MM.1S (cell line): ENCODE results near the gene ASCC3.

Experiments used
- DNase-seq: peaks from one replicate; pipeline ENCODE4 v3.0.0-alpha.2; 2015
- H2AFZ ChIP-seq: fragments of 300-600 bp; sonication (generic); 2 replicates; pipeline ENCODE4 v1.6.0; 2016; ENCODE audit warnings: antibody characterized with exemption, low read length
- H3F3A ChIP-seq: fragments of 300-600 bp; sonication (generic); 2 replicates; pipeline ENCODE4 v1.6.1; 2016; ENCODE audit warnings: mild to moderate bottlenecking, antibody characterized with exemption, low read length, moderate library complexity, mixed read lengths; ENCODE audit not compliant: insufficient read depth
- H3K27ac ChIP-seq: fragments of 300-600 bp; sonication (generic); 2 replicates; pipeline ENCODE4 v1.5.1; 2016; ENCODE audit warnings: mild to moderate bottlenecking, low read length
- H3K27me3 ChIP-seq: fragments of 300-600 bp; sonication (generic); replicated peaks from 2 replicates; pipeline ENCODE4 v1.6.0; 2016; ENCODE audit warnings: low read length; ENCODE audit not compliant: insufficient read depth
- H3K36me3 ChIP-seq: fragments of 300-600 bp; sonication (generic); replicated peaks from 2 replicates; pipeline ENCODE4 v1.6.1; 2016; ENCODE audit warnings: mild to moderate bottlenecking, low read length, mixed read lengths; ENCODE audit not compliant: insufficient read depth
- H3K4me1 ChIP-seq: fragments of 300-600 bp; sonication (generic); 2 replicates; pipeline ENCODE4 v1.6.1; 2016; ENCODE audit warnings: low read length, mixed read lengths
- H3K4me2 ChIP-seq: fragments of 300-600 bp; sonication (generic); 2 replicates; pipeline ENCODE4 v1.6.0; 2016; ENCODE audit warnings: low read depth, low read length
- H3K4me3 ChIP-seq: fragments of 300-600 bp; sonication (generic); 2 replicates; pipeline ENCODE4 v1.5.1; 2016; ENCODE audit warnings: low read length, mixed read lengths
- H3K79me2 ChIP-seq: fragments of 300-600 bp; sonication (generic); 2 replicates; pipeline ENCODE4 v1.6.1; 2016; ENCODE audit warnings: mixed run types, low read length, mixed read lengths
- H3K9ac ChIP-seq: fragments of 300-600 bp; sonication (generic); 2 replicates; pipeline ENCODE4 v1.6.1; 2016; ENCODE audit warnings: low read length, mixed read lengths
- H3K9me2 ChIP-seq: fragments of 300-600 bp; sonication (generic); replicated peaks from 2 replicates; pipeline ENCODE4 v1.6.1; 2016; ENCODE audit warnings: mild to moderate bottlenecking, low read length, mixed read lengths; ENCODE audit not compliant: insufficient read depth
- H3K9me3 ChIP-seq: fragments of 300-600 bp; sonication (generic); replicated peaks from 2 replicates; pipeline ENCODE4 v1.6.1; 2016; ENCODE audit warnings: mild to moderate bottlenecking, low read length, mixed read lengths; ENCODE audit not compliant: insufficient read depth
- H4K20me1 ChIP-seq: fragments of 300-600 bp; sonication (generic); 2 replicates; pipeline ENCODE4 v1.6.1; 2016; ENCODE audit warnings: mild to moderate bottlenecking, low read length, moderate library complexity, mixed read lengths; ENCODE audit not compliant: insufficient read depth
- CTCF ChIP-seq: fragments of 300-600 bp; sonication (generic); IDR thresholded peaks from 2 replicates; pipeline ENCODE4 v1.5.1; 2016; ENCODE audit warnings: antibody characterized with exemption, low read length, mixed read lengths
- EZH2 ChIP-seq: fragments of 300-600 bp; sonication (generic); optimal IDR thresholded peaks from 2 replicates; pipeline ENCODE3; 2017; ENCODE audit warnings: low read depth, mild to moderate bottlenecking, antibody characterized with exemption, low read length, mixed read lengths
- EZH2phosphoT487 ChIP-seq: fragments of 300-600 bp; sonication (generic); IDR thresholded peaks from 2 replicates; pipeline ENCODE4 v1.6.1; 2018; ENCODE audit warnings: antibody characterized with exemption, low read length

Gene ASCC3

DNA sequence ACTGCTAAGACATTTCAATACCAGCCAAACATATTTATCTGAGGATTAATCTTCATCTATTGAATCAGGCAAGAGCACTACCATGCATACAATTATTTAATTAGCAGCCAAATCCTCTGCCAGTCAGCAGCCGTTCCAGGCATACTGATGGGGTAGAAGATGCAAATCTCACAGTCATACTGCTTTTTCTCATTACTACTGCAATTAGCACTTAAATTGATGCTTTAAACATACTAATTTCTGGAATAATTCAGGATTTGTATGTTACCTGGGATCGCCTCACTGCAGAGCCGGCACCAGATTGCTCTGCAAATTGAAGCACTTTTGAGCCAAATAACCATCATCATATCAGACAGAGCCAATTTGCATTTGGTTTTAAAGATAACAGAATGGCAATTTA lies 366.5 kb downstream of the ASCC3 start:
- TF ChIP-seq EZH2 (no peak), CTCF (no peak), EZH2phosphoT487 (no peak)
- DNase-seq, result no peak

GRCh38 chr6:100512203-100512862 lies 368.8 kb downstream of the ASCC3 start:
- DNase-seq, result no peak
- no peak overlapping the region for H3K9ac ChIP-seq
- H3K27me3 ChIP-seq, result no peaks in the 10 kb centered on the region

More for the DNA sequence above, 366.5 kb downstream of the ASCC3 start:
- H3K4me2 ChIP-seq, result no peak overlapping the region
- no peaks in the 10 kb centered on the region for H3K36me3 ChIP-seq
- H3F3A ChIP-seq, result no peaks in the 10 kb centered on the region
- H3K79me2 ChIP-seq, result no peaks in the 10 kb centered on the region
- H3K4me1 ChIP-seq, result no peaks in the 10 kb centered on the region
- H3K9me3 ChIP-seq, result no peaks in the 10 kb centered on the region
- H3K9me2 ChIP-seq, result no peaks in the 10 kb centered on the region
- H3K4me3 ChIP-seq, result no peak overlapping the region
- H3K27ac ChIP-seq, result no peak overlapping the region
- H3K27me3 ChIP-seq, result no peaks in the 10 kb centered on the region
- H2AFZ ChIP-seq, result no peak overlapping the region
- H4K20me1 ChIP-seq, result no peaks in the 10 kb centered on the region
- H3K9ac ChIP-seq, result no peak overlapping the region

DNA sequence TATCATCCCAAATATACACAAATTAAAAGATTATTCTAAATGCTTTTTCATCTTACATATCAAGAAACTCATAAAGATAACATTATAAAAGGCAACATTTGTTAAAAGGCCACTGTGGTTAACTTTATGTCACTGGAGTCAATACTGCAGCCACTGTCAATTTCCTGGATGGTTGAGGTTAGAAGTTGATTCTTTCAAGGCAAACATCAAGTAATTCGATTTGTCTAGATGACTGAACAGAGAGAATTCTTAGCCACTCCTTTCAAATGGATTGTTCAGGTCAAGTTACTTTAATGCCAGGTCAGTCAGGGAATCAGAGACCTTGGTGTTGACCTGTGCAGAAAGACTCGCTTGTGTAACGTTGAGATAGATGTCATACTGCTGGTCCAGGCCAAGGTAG lies 372.0 kb downstream of the ASCC3 start:
- no peaks in the 10 kb centered on the region for H3K27me3 ChIP-seq
- no peak overlapping the region for H3K4me3 ChIP-seq
- no peaks in the 10 kb centered on the region for H3F3A ChIP-seq
- no peak for TF ChIP-seq EZH2
- TF ChIP-seq EZH2phosphoT487, result no peak
- TF ChIP-seq CTCF, result no peak
- H3K4me1 ChIP-seq, result no peaks in the 10 kb centered on the region
- H3K9me3 ChIP-seq, result no peaks in the 10 kb centered on the region
- no peak overlapping the region for H3K27ac ChIP-seq
- no peak for DNase-seq
- H2AFZ ChIP-seq, result no peak overlapping the region
- H4K20me1 ChIP-seq, result no peaks in the 10 kb centered on the region
- no peak overlapping the region for H3K4me2 ChIP-seq
- H3K9ac ChIP-seq, result no peak overlapping the region
- no peaks in the 10 kb centered on the region for H3K36me3 ChIP-seq
- H3K9me2 ChIP-seq, result no peaks in the 10 kb centered on the region
- H3K79me2 ChIP-seq, result no peaks in the 10 kb centered on the region

More at GRCh38 chr6:100512203-100512862, 368.8 kb downstream of the ASCC3 start:
- H3K9me2 ChIP-seq, result no peaks in the 10 kb centered on the region
- no peaks in the 10 kb centered on the region for H3K36me3 ChIP-seq
- H3K4me3 ChIP-seq, result no peak overlapping the region
- no peaks in the 10 kb centered on the region for H3K9me3 ChIP-seq
- H4K20me1 ChIP-seq, result no peaks in the 10 kb centered on the region
- H3K4me2 ChIP-seq, result no peak overlapping the region
- H2AFZ ChIP-seq, result no peak overlapping the region
- H3K27ac ChIP-seq, result no peak overlapping the region
- TF ChIP-seq EZH2 (no peak), CTCF (no peak), EZH2phosphoT487 (no peak)
- no peaks in the 10 kb centered on the region for H3K79me2 ChIP-seq
- H3F3A ChIP-seq, result no peaks in the 10 kb centered on the region
- no peaks in the 10 kb centered on the region for H3K4me1 ChIP-seq
